IMR-90 (cell line): ENCODE data around the gene ACOT2.
"Not testable (repeated sequence)": the region's sequence is repeated elsewhere in the genome, so short reads cannot be mapped to it uniquely, and the experiment has no call there.

Experiments
- BHLHE40 ChIP-seq: fragments of 150-350 bp; IDR thresholded peaks from 2 replicates; pipeline ENCODE4 v1.6.1; 2016; ENCODE audit warnings: mild to moderate bottlenecking, low read depth, low read length
- CEBPB ChIP-seq: IDR thresholded peaks from 2 replicates; pipeline ENCODE4 v1.6.1; 2012; ENCODE audit warnings: low read depth, low read length, improper control_type of control experiment
- CHD1 ChIP-seq: IDR thresholded peaks from 2 replicates; pipeline ENCODE4 v1.6.1; 2012; ENCODE audit warnings: low read depth, low read length, improper control_type of control experiment
- MAZ ChIP-seq: IDR thresholded peaks from 2 replicates; pipeline ENCODE4 v1.6.1; 2012; ENCODE audit warnings: low read depth, mild to moderate bottlenecking, low read length, improper control_type of control experiment, moderate library complexity, borderline replicate concordance
- MXI1 ChIP-seq: IDR thresholded peaks from 2 replicates; pipeline ENCODE4 v1.6.1; 2012; ENCODE audit warnings: low read depth, mild to moderate bottlenecking, low read length, moderate library complexity, borderline replicate concordance
- POLR2A ChIP-seq: IDR thresholded peaks from 2 replicates; pipeline ENCODE4 v1.6.1; 2012; ENCODE audit warnings: mild to moderate bottlenecking, low read depth, low read length
- RFX5 ChIP-seq: IDR thresholded peaks from 2 replicates; pipeline ENCODE4 v1.8.0; 2012; ENCODE audit warnings: low read depth, mild to moderate bottlenecking, low read length, moderate library complexity
- TF ChIP-seq, protein P1 (sequence below): conservative IDR thresholded peaks from 2 replicates; pipeline ENCODE4 v1.5.1; 2012; ENCODE audit warnings: mild to moderate bottlenecking, low read depth, low read length, improper control_type of control experiment
- TF ChIP-seq, protein P2 (sequence below): fragments of 150-350 bp; IDR thresholded peaks from 2 replicates; pipeline ENCODE4 v1.6.1; 2017; ENCODE audit warnings: mild to moderate bottlenecking, antibody characterized with exemption, low read length, low read depth

- TF ChIP-seq, protein P1, sequence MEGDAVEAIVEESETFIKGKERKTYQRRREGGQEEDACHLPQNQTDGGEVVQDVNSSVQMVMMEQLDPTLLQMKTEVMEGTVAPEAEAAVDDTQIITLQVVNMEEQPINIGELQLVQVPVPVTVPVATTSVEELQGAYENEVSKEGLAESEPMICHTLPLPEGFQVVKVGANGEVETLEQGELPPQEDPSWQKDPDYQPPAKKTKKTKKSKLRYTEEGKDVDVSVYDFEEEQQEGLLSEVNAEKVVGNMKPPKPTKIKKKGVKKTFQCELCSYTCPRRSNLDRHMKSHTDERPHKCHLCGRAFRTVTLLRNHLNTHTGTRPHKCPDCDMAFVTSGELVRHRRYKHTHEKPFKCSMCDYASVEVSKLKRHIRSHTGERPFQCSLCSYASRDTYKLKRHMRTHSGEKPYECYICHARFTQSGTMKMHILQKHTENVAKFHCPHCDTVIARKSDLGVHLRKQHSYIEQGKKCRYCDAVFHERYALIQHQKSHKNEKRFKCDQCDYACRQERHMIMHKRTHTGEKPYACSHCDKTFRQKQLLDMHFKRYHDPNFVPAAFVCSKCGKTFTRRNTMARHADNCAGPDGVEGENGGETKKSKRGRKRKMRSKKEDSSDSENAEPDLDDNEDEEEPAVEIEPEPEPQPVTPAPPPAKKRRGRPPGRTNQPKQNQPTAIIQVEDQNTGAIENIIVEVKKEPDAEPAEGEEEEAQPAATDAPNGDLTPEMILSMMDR: not testable (repeated sequence)
- not testable (repeated sequence) for TF ChIP-seq CEBPB, CHD1, MXI1, BHLHE40, POLR2A, RFX5, MAZ
- TF ChIP-seq, protein P2, sequence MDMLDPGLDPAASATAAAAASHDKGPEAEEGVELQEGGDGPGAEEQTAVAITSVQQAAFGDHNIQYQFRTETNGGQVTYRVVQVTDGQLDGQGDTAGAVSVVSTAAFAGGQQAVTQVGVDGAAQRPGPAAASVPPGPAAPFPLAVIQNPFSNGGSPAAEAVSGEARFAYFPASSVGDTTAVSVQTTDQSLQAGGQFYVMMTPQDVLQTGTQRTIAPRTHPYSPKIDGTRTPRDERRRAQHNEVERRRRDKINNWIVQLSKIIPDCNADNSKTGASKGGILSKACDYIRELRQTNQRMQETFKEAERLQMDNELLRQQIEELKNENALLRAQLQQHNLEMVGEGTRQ: not testable (repeated sequence)
Observed at GRCh38 chr14:73562696-73563095, 6.3 kb upstream of the ACOT2 start.
